Kidney (tissue), 14 donors: Measurements from ENCODE around the gene ATP2B1. TPM values are rescaled to one million over a fixed set of nuclear protein-coding genes. Genes with fewer than 3 reads are reported as not detected.

Source experiments
- DNase-seq, 5 donors: peaks; one replicate each; pipeline ENCODE4 v3.0.0-alpha.2; 2013 to 2020
- FAIRE-seq: peaks from 2 replicates; lab custom pipeline; 2012; peaks lifted over from hg19 to GRCh38; lab: Jason Lieb, UNC
- H3K27ac ChIP-seq, 2 donors: one replicate each; pipeline ENCODE4 v1.7.0; 2013; ENCODE audit warnings: low read depth in 2 of 2, low read length in 2 of 2, inconsistent platforms in 1 of 2
- H3K27me3 ChIP-seq: one replicate; pipeline ENCODE4 v1.7.1; 2013; ENCODE audit warnings: low read length, inconsistent platforms; ENCODE audit not compliant: control insufficient read depth, insufficient read depth
- H3K36me3 ChIP-seq, 3 donors: one replicate each; pipeline versions ENCODE4 v1.7.0 to v1.7.1; 2013; ENCODE audit warnings: low read length in 3 of 3, control low read depth in 1 of 3, inconsistent platforms in 1 of 3; ENCODE audit not compliant: insufficient read depth in 3 of 3, control insufficient read depth in 2 of 3
- H3K4me1 ChIP-seq, 3 donors: one replicate each; pipeline versions ENCODE4 v1.7.0 to v1.7.1; 2013; ENCODE audit warnings: low read length in 3 of 3, inconsistent platforms in 1 of 3, low read depth in 1 of 3; ENCODE audit not compliant: control insufficient read depth in 2 of 3, insufficient read depth in 2 of 3
- H3K4me3 ChIP-seq, 3 donors: one replicate each; pipeline versions ENCODE4 v1.7.0 to v1.8.1; 2013; ENCODE audit warnings: low read length in 3 of 3, control low read depth in 1 of 3, inconsistent platforms in 1 of 3
- H3K9ac ChIP-seq, 3 donors: one replicate each; pipeline versions ENCODE4 v1.7.0 to v1.7.1; 2013; ENCODE audit warnings: low read length in 3 of 3, control low read depth in 1 of 3, inconsistent platforms in 1 of 3
- H3K9me3 ChIP-seq, 3 donors: one replicate each; pipeline versions ENCODE4 v1.7.0 to v1.7.1; 2013; ENCODE audit warnings: low read length in 3 of 3, control low read depth in 1 of 3, inconsistent platforms in 1 of 3; ENCODE audit not compliant: control insufficient read depth in 2 of 3, insufficient read depth in 1 of 3
- CTCF ChIP-seq: IDR thresholded peaks from 3 replicates; pipeline ENCODE4 v1.5.1; 2012; ENCODE audit warnings: mild to moderate bottlenecking, moderate library complexity, borderline replicate concordance; ENCODE audit not compliant: insufficient read depth; ENCODE audit errors: extremely low read depth
- intact Hi-C: fragments of 100-400 bp; cut with DNase I; formaldehyde crosslinking; loops from one replicate; pipeline ENCODE4 v1.11.1; 2022
- polyA plus RNA-seq: library from polyadenylated mRNA; stranded (reverse); fragments of 350-450 nt; fragmentation: Illumina TruSeq; extraction: RNeasy Lipid Tissue Mini Kit (QIAGEN cat#74804); gene quantifications from one replicate; pipeline ENCODE4 v1.2.3, GENCODE V29; 2014; ENCODE audit warnings: low read depth, low replicate concordance; ENCODE audit not compliant: insufficient read depth
- total RNA-seq: library from RNA; stranded (reverse); fragmentation: NEBNext Ultra II Directional; extraction: Animal tissue kit (Norgen Biotek cat#: 25700); gene quantifications from one replicate; pipeline ENCODE4 v1.2.1, GENCODE V29; 2021
- donor health status: control.
- donor health status: control.
- donor health status: control.
- donor health status: control.
- donor health status: control.
- donor health status: DM: yes; HTN: yes; CAD: no.
- donor health status: Normal renal cell carcinoma (clear cell type).

The ATP2B1 gene
- total and polyA plus RNA-seq, 2 donors from 2014 or later = 6.3 to 53.4 TPM

GRCh38 chr12:89669197-89669596 is 39.4 kb downstream of the ATP2B1 start:
- no peaks in the 10 kb centered on the region for H3K9me3 ChIP-seq
- H3K4me3 ChIP-seq = no peak overlapping the region
- DNase-seq = no peak
- FAIRE-seq = no peak
- H3K36me3 ChIP-seq = no peaks in the 10 kb centered on the region
- H3K9ac ChIP-seq = no peak overlapping the region
- intact Hi-C loops = no loop called here
- H3K27me3 ChIP-seq = no peaks in the 10 kb centered on the region
- no peak for TF ChIP-seq CTCF
- H3K4me1 ChIP-seq = peaks cover 0 to 2% (median 0%) of the 10 kb centered on the region in 3 donors
- no peak overlapping the region for H3K27ac ChIP-seq

GRCh38 chr12:89665556-89665955 is 43.1 kb downstream of the ATP2B1 start:
- FAIRE-seq = no peak
- Histone ChIP-seq H3K27me3 (no peaks in the 10 kb centered on the region), H3K4me1 (peaks cover 0 to 6% (median 4%) of the 10 kb centered on the region in 3 donors), H3K9me3 (no peaks in the 10 kb centered on the region), H3K4me3 (no peak overlapping the region), H3K9ac (no peak overlapping the region), H3K27ac (no peak overlapping the region), H3K36me3 (no peaks in the 10 kb centered on the region)
- intact Hi-C loops = no loop called here
- no peak for DNase-seq
- TF ChIP-seq CTCF = no peak

DNA sequence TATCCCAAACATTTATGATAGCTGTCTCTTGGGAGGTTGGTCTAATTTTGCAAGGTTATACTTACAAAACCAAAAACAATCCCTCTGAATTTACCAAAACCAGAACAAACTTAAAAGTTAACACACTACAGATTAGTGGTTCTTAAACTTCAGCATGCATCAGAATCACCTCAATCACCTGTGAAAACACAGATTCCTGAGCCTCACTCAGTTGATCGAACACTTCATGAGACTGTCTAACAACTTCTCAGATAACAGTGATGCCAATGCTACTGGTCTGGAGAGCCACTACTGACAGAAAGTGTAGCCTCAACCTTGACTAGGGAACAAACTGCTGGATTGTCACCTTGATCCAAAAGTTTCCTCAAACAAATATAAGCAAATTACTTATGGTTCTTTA is 44.2 kb downstream of the ATP2B1 start:
- no peak overlapping the region for H3K4me3 ChIP-seq
- no peak for TF ChIP-seq CTCF
- intact Hi-C loops = no loop called here

More for the DNA sequence above, 44.2 kb downstream of the ATP2B1 start:
- FAIRE-seq = no peak
- no peak for DNase-seq
- Histone ChIP-seq H3K9ac (no peak overlapping the region), H3K4me1 (peaks cover 0 to 6% (median 4%) of the 10 kb centered on the region in 3 donors), H3K36me3 (no peaks in the 10 kb centered on the region), H3K27ac (no peak overlapping the region), H3K9me3 (no peaks in the 10 kb centered on the region), H3K27me3 (no peaks in the 10 kb centered on the region)
